ENCODE results near the gene GSX2. TPM values are rescaled to one million over a fixed set of nuclear protein-coding genes. Genes with fewer than 3 reads are reported as not detected.
A peak's percentile ranks its signal among the peaks of the same experiment; 100 is the strongest.

The GSX2 gene
- total RNA-seq, 1 donor from 2014 or later: not detected

GRCh38 chr4:54077812-54078211 lies 22.2 kb upstream of the GSX2 start:
- DNase-seq (ENCODE audit: low spot score): no peak

- no peak for DNase-seq (ENCODE audit: low spot score)
Observed at GRCh38 chr4:54082168-54082567, 17.8 kb upstream of the GSX2 start.

DNA sequence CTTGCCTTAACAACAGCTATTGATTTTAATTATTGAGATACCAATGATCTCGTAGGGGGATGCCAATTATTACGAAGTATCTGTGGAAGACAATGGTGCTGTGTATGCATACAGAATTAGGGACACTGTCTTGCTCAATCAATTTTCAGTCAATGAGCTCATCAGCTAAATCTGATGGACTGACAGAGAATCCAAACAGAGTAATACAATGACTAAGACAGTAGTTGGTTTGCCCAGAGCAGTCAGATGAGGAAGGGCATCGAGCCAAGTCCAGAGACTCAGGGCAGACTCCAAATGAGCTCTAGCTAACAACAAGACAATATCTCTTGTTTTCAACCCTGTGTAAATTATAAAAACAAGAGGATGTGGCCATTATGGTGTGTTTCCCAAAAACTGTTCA lies 14.7 kb upstream of the GSX2 start:
- no peak for DNase-seq (ENCODE audit: low spot score)

- no peak for DNase-seq (ENCODE audit: low spot score)
Observed at GRCh38 chr4:54089875-54090274, 10.1 kb upstream of the GSX2 start.

DNA sequence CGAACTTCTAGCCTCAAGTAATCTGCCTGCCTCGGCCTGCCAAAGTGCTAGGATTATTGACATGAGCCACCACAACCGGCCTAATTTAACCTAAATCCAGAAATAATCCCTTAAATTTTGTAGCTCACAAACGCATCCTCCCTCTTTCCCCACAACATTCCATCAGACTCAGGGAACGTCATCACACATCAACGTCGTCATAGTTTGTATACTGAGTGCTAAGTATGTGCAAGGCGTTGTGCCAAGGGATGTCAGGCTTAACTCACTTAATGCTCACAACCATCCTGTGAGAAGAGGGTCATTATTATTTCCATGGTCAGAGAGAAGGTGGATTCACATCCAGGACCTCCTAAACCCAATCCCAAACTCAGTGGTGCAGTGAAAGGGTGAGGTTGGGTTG lies 9.6 kb upstream of the GSX2 start:
- no peak for DNase-seq (ENCODE audit: low spot score)

DNA sequence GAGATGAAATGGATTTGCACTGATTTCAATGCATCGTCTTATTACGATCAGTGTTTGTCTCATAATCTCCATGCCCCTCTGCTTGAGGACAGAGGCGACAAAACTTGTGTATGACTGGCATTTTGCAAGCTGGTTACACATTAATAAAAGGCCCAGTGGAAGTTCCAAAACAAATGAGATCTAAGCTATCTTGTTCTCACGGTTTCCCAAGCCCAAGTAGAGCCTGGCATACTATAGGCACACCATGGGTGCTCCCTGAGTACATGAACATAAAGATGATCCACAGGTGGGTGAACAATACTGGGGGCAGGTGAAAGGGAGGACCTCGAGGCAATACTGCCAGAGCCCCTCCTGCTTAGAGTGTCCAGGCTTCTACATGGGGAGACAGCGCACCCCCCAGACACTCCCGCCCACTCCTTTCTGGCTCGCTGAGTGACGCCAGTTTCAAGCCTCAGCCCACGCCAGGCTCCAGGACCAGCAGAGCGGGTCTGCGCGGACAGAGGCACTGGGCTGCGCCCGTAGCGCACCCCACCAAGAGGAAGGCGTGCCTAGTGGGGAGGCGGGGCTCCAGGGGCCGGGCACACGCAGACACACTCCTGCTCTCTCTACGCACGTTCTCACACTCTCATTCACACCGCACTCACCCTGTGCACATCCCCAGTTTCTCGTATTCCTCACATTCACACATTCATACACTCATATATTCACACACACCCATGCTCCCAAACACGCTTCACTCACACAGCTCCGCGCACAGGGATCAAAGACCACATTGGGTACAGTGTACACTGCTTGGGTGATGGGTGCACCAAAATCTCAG lies 8.9 kb upstream of the GSX2 start:
- no peak for DNase-seq (ENCODE audit: low spot score)

GRCh38 chr4:54091637-54092404 lies 8.1 kb upstream of the GSX2 start:
- peak; percentile 64 for DNase-seq (ENCODE audit: low spot score)

DNA sequence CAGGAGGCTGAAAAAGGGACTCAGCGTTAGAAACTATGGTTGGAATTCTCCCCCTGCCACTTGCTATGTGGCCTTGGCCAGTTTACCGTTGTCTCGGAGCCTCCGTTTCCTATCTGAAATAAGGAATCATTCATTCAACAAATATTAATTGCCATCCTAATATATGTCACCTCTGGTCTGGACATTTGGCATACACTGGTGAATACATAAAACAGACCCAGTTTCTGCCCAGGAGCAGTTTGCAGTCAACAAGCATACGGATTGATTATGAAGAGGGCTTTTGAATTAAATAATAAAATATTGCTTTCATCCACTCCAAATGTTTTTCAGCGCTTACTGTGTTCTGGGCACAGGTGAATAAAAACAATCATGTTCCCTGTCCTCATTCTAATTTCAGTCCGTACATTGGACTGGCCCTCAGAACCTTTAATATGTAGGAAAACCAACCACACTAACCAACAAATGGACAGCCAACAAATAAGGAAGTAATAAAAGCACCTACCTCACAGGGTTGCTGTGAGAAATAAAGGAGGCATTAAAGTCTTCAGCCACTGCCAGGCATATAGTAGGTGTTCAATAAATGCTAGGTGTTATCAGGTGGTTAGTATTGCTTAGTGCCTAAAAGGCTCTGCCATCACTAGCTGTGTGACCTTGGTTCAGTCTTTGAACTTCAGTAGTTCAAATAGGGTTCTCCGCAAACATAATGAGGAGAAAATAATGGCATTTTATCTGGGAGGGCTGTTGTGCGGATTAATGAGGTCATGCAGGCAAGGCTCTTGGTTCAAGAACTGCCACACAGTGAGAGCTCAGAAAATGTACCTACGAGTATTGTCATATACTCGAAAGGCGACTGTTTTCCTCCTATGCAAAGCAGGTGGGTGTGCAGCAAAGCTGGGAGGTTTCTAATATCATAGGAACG lies 7.3 kb upstream of the GSX2 start:
- no peak for DNase-seq (ENCODE audit: low spot score)

GRCh38 chr4:54093324-54094240 lies 6.4 kb upstream of the GSX2 start:
- no peak for DNase-seq (ENCODE audit: low spot score)

DNA sequence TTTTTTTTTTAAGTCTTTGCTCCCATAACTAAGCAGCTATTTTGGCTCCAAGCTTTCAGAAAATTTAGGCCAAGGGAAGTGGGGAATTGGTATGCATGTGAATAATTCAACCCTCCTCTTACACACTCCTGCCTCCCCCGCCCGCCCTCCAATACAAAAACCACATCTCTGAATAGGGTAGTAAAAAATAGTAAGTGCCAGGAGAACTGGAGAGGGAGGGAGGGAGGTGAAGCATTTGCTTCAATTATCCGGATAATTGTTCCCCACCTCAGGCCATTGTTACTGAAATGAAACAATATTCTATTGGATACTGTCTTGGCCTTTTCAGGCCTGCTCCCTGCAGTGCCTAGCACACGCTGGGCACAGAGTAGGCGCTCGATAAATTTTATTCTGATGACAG lies 5.5 kb upstream of the GSX2 start:
- no peak for DNase-seq (ENCODE audit: low spot score)

DNA sequence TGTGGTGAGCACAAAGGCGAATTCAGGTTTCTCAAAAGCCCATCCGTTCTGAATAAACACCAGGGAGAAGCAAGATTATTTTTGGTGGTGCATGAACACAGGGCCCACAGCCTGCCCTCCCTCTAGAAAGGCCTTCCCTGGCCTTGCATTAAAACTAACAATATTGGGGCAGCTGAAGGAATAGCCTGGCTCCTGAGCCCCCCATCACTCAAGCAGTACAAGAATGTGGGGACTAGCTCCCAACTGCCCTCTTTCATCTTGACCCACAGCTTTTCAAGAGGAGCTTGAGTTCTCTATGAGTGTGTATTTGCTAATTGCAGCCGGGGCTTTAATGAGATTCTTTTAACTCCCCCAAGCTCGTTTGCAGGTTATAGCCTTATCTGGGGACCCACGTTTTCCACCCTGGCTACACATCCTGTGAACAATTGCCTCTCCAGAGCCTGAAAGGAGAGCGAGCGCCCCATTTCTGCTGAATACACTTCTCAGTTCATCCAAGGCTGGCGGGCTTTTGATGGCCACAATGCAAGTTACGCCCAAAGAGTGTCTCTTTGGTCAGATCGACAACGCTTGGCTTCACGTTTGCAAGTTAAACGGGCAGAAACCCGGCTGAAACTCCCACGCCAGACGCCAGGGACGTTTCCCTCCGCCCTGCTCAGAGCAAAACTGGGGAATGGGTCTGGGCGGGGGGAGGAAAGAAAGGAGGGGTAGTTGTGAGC lies 4.7 kb upstream of the GSX2 start:
- DNase-seq (ENCODE audit: low spot score): no peak

DNA sequence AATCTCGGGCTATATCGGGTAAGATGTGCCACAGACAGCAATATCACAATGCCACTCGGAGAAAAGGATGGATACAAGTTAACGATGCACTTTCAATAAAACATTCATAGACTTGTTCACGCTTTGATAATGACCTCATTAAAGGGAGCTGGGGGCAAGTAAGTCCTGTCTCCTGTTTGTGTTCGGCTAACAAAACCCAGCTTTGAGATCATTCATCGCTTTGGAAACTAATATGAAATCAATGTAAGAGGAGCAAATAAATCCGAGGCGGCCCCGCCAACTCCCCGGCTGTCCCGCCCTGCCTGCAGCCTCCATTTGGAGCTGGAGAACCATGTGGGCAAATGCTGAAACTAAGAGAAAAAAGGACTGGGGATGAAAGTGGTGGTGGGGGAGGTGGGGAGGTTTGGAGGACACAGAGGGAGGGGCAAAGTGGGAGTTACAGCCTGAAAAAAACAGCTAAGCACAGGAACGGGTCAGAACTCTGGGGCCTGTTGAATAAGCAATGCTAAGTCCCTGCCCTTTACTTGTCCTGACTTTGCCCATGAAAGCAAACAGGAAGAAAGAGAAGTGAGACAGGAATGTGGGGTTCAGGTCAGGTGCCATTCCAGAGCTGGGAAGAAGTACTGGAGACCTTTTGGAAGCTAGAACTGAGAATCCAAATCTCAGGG lies 3.5 kb upstream of the GSX2 start:
- DNase-seq (ENCODE audit: low spot score): no peak

- no peak for DNase-seq (ENCODE audit: low spot score)
Observed at GRCh38 chr4:54097152-54097551, 2.8 kb upstream of the GSX2 start.

DNA sequence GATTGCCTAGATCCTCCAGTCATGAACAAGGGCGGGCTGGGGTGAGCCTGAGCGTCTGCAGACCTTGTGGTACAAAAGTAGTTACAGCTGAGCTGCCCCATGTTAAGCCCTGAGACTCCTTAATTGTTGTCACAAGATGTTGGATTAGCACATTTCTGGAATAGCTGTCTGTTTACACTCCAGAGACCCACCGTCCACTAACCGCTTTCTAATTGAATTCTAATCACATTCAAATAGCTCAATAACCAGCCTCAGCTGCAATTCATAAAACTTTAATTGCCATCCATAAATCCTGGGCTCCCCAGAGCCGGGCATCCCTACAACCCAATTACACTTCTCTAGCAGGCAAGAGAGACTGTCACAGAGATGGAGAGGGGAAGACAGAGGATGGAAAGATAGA lies 1.6 kb upstream of the GSX2 start:
- no peak for DNase-seq (ENCODE audit: low spot score)

DNA sequence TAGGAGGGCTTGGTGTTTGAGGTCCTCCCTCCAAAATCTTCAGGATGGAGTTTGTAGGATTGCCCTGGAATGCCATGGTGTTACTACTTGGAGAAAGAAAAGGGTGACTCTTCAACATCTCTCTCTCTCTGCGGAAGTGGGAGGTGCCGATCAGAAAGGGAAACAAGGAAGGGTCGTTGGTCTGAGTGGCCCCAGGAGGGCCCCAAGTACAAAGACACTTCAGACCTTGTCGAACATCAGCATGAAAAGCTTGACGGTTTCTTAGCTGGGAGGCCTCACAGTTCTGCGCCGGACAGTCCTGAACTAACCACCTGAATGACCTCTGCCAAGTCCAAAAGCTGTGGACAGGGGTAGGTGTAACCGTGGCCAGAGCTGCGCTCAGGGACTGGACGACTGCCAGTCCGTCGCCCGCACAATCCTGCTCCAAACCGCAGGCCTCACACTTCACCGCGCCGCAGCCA lies 646 bp upstream of the GSX2 start:
- DNase-seq (ENCODE audit: low spot score): no peak

DNA sequence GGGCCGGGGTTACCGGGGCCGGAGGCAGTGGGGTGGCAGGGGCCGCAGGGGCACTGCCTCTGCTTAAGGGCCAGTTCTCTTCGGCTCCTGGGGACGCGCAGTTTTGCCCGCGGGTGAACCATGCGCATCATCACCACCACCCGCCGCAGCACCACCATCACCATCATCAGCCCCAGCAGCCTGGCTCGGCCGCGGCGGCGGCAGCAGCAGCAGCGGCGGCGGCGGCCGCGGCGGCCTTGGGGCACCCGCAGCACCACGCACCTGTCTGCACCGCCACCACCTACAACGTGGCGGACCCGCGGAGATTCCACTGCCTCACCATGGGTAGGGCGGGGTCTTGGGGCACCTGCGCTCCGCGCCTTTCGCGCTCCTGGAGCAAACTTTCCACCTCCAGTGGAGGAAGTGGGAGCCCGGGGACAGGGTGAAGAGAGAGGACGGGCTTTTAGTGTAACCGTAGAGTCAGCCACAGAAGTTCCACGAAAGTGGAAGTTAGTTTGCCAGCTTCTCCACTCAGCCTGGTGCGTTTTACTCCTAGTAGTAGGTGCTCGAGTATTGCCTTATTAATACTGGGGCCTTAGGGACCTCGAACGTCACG lies 729 bp downstream of the GSX2 start:
- DNase-seq (ENCODE audit: low spot score): no peak

GRCh38 chr4:54101190-54102041 lies 1.5 kb downstream of the GSX2 start:
- DNase-seq (ENCODE audit: low spot score): no peak

- no peak for DNase-seq (ENCODE audit: low spot score)
Observed at GRCh38 chr4:54102531-54103106, 2.7 kb downstream of the GSX2 start.
